Spleen (tissue), 11 donors: ENCODE data around the gene IGFBP3. TPM values are rescaled to one million over a fixed set of nuclear protein-coding genes. Genes with fewer than 3 reads are reported as not detected.

Experiments used
- DNase-seq: peaks from one replicate; pipeline ENCODE4 v3.0.0-alpha.2; 2020
- H3K27ac ChIP-seq, 8 donors: fragments of 200-600 bp; sonication (generic) in 7 of 8; 1 replicate in 4 of 8; 2 replicates in 4 of 8; pipeline versions ENCODE4 v1.5.0 to v1.8.0; 2016 to 2021; ENCODE audit warnings: inconsistent platforms in 4 of 8, mild to moderate bottlenecking in 4 of 8, moderate library complexity in 1 of 8
- H3K27me3 ChIP-seq, 7 donors: fragments of 200-600 bp; sonication (generic) in 6 of 7; replicated peaks in 1 of 7; 1 replicate in 4 of 7; 2 replicates in 3 of 7; pipeline versions ENCODE4 v1.5.0 to v1.8.0; 2016 to 2021; ENCODE audit warnings: inconsistent platforms in 3 of 7, mild to moderate bottlenecking in 1 of 7
- H3K36me3 ChIP-seq, 6 donors: fragments of 200-600 bp; sonication (generic) in 5 of 6; 1 replicate in 4 of 6; 2 replicates in 2 of 6; pipeline versions ENCODE4 v1.5.0 to v1.8.0; 2016 to 2021; ENCODE audit warnings: inconsistent platforms in 2 of 6
- H3K4me1 ChIP-seq, 6 donors: fragments of 200-600 bp; sonication (generic) in 5 of 6; 1 replicate in 3 of 6; 2 replicates in 3 of 6; pipeline versions ENCODE4 v1.5.0 to v1.8.0; 2016 to 2021; ENCODE audit warnings: inconsistent platforms in 3 of 6
- H3K4me3 ChIP-seq, 8 donors: fragments of 200-600 bp; sonication (generic) in 7 of 8; 1 replicate in 4 of 8; 2 replicates in 4 of 8; pipeline versions ENCODE4 v1.5.0 to v1.8.0; 2016 to 2021; ENCODE audit warnings: inconsistent platforms in 4 of 8, mild to moderate bottlenecking in 4 of 8, moderate library complexity in 2 of 8
- H3K9me3 ChIP-seq, 8 donors: fragments of 200-600 bp; sonication (generic) in 7 of 8; 1 replicate in 4 of 8; 2 replicates in 4 of 8; pipeline versions ENCODE4 v1.5.0 to v1.8.0; 2016 to 2021; ENCODE audit warnings: inconsistent platforms in 4 of 8
- POLR2A ChIP-seq, 3 donors: fragments of 450-650 bp; IDR thresholded peaks; one replicate each; pipeline ENCODE4 v1.5.1; 2017; ENCODE audit warnings: antibody characterized with exemption in 3 of 3, mild to moderate bottlenecking in 1 of 3
- POLR2AphosphoS5 ChIP-seq, 3 donors: sonication (generic); formaldehyde crosslinking; IDR thresholded peaks; one replicate each; pipeline ENCODE4 v1.5.1; 2017; ENCODE audit warnings: antibody characterized with exemption in 3 of 3
- WGBS, 5 donors: extraction: QIAGEN DNeasy Blood & Tissue Kit in 3 of 5; methylation state at CpG; one replicate each; pipeline versions ENCODE4 v1.1.5 to v1.1.7; 2013 to 2018; 5-methylcytosine and 5-hydroxymethylcytosine counted together
- intact Hi-C: fragments of 100-400 bp; cut with DNase I; formaldehyde crosslinking; loops from one replicate; pipeline ENCODE4 v1.15.0; 2023; ENCODE audit warnings: low total_unique reads
- polyA plus RNA-seq, 3 donors: library from polyadenylated mRNA; stranded (reverse); fragments of 200-250 nt; gene quantifications; one replicate each; pipeline ENCODE4 v1.2.1, GENCODE V29; 2013
- total RNA-seq, 7 donors: library from RNA; depleted of rRNA in 3 of 7; stranded (reverse); fragments of >200 nt in 3 of 7; fragmentation: NEBNext Ultra II Directional in 4 of 7; extraction: Animal tissue kit (Norgen Biotek cat#: 25700) in 4 of 7; gene quantifications; one replicate each; pipeline versions ENCODE4 v1.1.0 to v1.2.1, GENCODE V29; 2016 to 2021
- TF ChIP-seq, protein P1 (sequence below), 11 experiments: fragments of 200-600 bp in 7 of 11; fragments of 450-650 bp in 4 of 11; sonication (generic) in 4 of 11; IDR thresholded peaks in 8 of 11; conservative IDR thresholded peaks in 3 of 11; 1 replicate in 7 of 11; 2 replicates in 4 of 11; pipeline versions ENCODE4 v1.4.0 to v1.8.0; 2016 to 2021; ENCODE audit warnings: antibody characterized with exemption in 11 of 11, inconsistent platforms in 4 of 11, mild to moderate bottlenecking in 1 of 11
- donor health status: healthy with polysubstance abuse.
- donor health status: DM: no; HTN: no; CAD: no; lungs with moderate emphysema.
- donor health status: DM: no; HTN: no; CAD: no.
- donor health status: Bipolar disorder and iron deficiency.
- donor health status: healthy.
- donor health status: DM: no; HTN: no; CAD: no.
- donor health status: DM: yes; HTN: yes; CAD: no.

The IGFBP3 gene
- total and polyA plus RNA-seq, 10 donors: 27.2 to 165 (median 79.8) TPM

- peaks cover 5 to 59% (median 40%) of the 10 kb centered on the region in 6 donors for H3K4me1 ChIP-seq
- no peak for DNase-seq
- H3K27me3 ChIP-seq: peaks cover 0 to 86% (median 39%) of the 10 kb centered on the region in 7 donors
- peaks cover 0 to 3% (median 0%) of the 10 kb centered on the region in 6 donors for H3K36me3 ChIP-seq
- H3K9me3 ChIP-seq: no peaks in the 10 kb centered on the region
- intact Hi-C loops: loop anchor here (5.0 to 10.0 kb wide), 3 partner anchors 431 to 1253 kb away; no protein-coding TSS in a partner anchor
- WGBS, 5 donors: 2 to 12% (median 4%) methylated on average over 18 to 31 of the region's 31 CpGs
- TF ChIP-seq POLR2AphosphoS5 (IDR thresholded peaks at IDR 0.05): no peak
- TF ChIP-seq, protein P1, sequence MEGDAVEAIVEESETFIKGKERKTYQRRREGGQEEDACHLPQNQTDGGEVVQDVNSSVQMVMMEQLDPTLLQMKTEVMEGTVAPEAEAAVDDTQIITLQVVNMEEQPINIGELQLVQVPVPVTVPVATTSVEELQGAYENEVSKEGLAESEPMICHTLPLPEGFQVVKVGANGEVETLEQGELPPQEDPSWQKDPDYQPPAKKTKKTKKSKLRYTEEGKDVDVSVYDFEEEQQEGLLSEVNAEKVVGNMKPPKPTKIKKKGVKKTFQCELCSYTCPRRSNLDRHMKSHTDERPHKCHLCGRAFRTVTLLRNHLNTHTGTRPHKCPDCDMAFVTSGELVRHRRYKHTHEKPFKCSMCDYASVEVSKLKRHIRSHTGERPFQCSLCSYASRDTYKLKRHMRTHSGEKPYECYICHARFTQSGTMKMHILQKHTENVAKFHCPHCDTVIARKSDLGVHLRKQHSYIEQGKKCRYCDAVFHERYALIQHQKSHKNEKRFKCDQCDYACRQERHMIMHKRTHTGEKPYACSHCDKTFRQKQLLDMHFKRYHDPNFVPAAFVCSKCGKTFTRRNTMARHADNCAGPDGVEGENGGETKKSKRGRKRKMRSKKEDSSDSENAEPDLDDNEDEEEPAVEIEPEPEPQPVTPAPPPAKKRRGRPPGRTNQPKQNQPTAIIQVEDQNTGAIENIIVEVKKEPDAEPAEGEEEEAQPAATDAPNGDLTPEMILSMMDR (IDR thresholded peaks at IDR 0.05 in 8 of 11, conservative IDR thresholded peaks at IDR 0.05 in 3 of 11): no peak
- no peak for TF ChIP-seq POLR2A (IDR thresholded peaks at IDR 0.05)
- peak overlapping the region in 4 of 8 donors; percentile 51 to 67 (median 63) for H3K27ac ChIP-seq
- H3K4me3 ChIP-seq: peak overlapping the region; percentile 18 to 68 (median 40)
These were observed 268 bp upstream of the IGFBP3 start for GRCh38 chr7:45921381-45921698.

DNA sequence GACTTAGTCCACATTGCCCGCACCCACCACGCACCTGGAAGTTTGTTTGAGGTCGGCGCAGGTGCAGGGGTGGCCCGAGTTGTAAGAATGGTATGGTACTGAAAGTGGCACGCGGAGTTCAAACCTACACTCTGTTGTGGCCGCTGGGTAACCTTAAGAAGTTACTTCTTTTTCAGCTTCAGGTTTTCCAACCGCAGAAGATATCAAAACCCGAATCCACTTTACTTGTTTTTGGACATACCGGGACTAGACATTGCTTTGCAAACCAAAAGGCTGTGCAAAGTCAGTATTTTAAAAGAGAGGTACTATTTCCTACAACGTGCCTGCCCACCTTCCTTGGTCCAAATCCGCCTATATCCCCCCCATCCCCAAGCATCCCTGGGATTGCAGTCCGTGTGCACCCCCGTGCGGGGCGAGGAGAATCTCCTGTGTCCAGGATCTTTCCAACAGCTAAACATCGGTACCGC, 1.0 kb downstream of the IGFBP3 start:
- Histone ChIP-seq H3K27me3 (peaks cover 0 to 89% (median 39%) of the 10 kb centered on the region in 7 donors), H3K4me3 (peak overlapping the region; percentile 23 to 68 (median 40)), H3K4me1 (peaks cover 5 to 59% (median 40%) of the 10 kb centered on the region in 6 donors), H3K9me3 (no peaks in the 10 kb centered on the region), H3K27ac (peak overlapping the region in 5 of 8 donors; percentile 41 to 66 (median 60)), H3K36me3 (peaks cover 0 to 3% (median 0%) of the 10 kb centered on the region in 6 donors)
- no peak for DNase-seq
- 6 to 11% (median 9%) methylated on average over 19 of the region's 19 CpGs for WGBS, 5 donors
- TF ChIP-seq, protein P1 (IDR thresholded peaks at IDR 0.05 in 8 of 11, conservative IDR thresholded peaks at IDR 0.05 in 3 of 11): no peak
- no peak for TF ChIP-seq POLR2AphosphoS5 (IDR thresholded peaks at IDR 0.05)
- no peak for TF ChIP-seq POLR2A (IDR thresholded peaks at IDR 0.05)
- intact Hi-C loops: loop anchor here (5.0 to 10.0 kb wide), 3 partner anchors 432 to 1255 kb away; no protein-coding TSS in a partner anchor

DNA sequence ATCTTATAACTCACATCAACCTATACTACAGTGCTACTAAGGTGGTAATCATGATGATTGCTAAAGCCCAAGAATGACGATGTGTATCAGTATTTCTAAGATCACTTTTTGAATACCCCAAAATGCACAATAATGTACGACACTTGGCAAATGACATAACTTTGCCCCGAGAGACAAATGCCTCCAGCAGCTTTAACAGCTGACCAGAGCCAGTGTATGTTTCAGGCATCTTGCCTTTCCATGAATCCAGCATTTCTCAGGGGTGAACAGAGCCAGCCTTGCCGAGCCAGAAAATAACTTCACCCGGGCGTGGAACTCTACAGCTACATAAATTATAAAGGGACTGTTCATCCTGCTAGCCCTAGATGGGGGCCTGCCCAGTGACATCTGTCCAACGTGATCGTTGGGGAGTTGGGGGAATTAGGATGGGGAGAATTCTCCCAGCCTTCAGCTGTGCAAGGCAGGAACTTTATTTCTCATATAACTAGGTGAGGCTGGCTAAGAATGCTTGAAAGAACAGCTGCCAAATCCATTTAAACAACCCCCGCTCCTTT, 1.8 kb downstream of the IGFBP3 start:
- intact Hi-C loops: no loop called here
- peaks cover 5 to 59% (median 40%) of the 10 kb centered on the region in 6 donors for H3K4me1 ChIP-seq
- H3K9me3 ChIP-seq: no peaks in the 10 kb centered on the region
- WGBS, 5 donors: 39 to 48% (median 46%) methylated on average over 9 of the region's 9 CpGs
- DNase-seq: no peak
- H3K27ac ChIP-seq: peak overlapping the region in 3 of 8 donors; percentile 4 to 45 (median 18)
- H3K27me3 ChIP-seq: peaks cover 0 to 88% (median 39%) of the 10 kb centered on the region in 7 donors
- H3K4me3 ChIP-seq: peak overlapping the region in 6 of 8 donors; percentile 21 to 68 (median 40)
- peaks cover 0 to 5% (median 0%) of the 10 kb centered on the region in 6 donors for H3K36me3 ChIP-seq
- TF ChIP-seq POLR2A (IDR thresholded peaks at IDR 0.05): no peak
- TF ChIP-seq, protein P1 (IDR thresholded peaks at IDR 0.05 in 8 of 11, conservative IDR thresholded peaks at IDR 0.05 in 3 of 11): no peak
- TF ChIP-seq POLR2AphosphoS5 (IDR thresholded peaks at IDR 0.05): no peak

DNA sequence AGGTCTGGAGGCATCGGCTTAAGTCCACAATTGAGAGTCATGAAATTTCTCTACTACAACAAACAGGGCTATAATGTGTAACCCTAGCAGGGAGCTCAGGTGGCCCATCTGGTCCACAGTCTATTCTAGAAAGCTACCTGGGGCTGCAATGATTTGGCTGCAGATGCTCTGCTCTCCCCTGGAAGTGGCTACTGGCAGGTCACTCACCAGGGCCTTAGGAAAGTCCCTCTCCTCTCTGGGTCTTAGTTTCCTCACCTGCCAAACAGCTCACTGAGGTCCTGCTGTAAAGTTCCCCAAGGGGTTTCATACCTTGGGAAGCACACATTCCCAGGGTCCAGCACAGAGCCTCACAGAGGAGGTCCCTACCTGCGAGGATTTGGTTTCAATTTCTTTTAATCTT, 2.5 kb downstream of the IGFBP3 start:
- Histone ChIP-seq H3K27me3 (peaks cover 0 to 81% (median 39%) of the 10 kb centered on the region in 7 donors), H3K4me3 (peak overlapping the region in 5 of 8 donors; percentile 21 to 50 (median 38))
- intact Hi-C loops: no loop called here

More for the DNA sequence above, 2.5 kb downstream of the IGFBP3 start:
- H3K27ac ChIP-seq: peak overlapping the region in 3 of 8 donors; percentile 18 to 45 (median 23)
- 54 to 79% (median 65%) methylated on average over 2 of the region's 2 CpGs for WGBS, 5 donors
- peaks cover 0 to 5% (median 0%) of the 10 kb centered on the region in 6 donors for H3K36me3 ChIP-seq
- H3K9me3 ChIP-seq: no peaks in the 10 kb centered on the region
- TF ChIP-seq POLR2A (IDR thresholded peaks at IDR 0.05) (no peak), POLR2AphosphoS5 (IDR thresholded peaks at IDR 0.05) (no peak)
- TF ChIP-seq, protein P1 (IDR thresholded peaks at IDR 0.05 in 8 of 11, conservative IDR thresholded peaks at IDR 0.05 in 3 of 11): no peak
- no peak for DNase-seq
- peaks cover 5 to 58% (median 40%) of the 10 kb centered on the region in 6 donors for H3K4me1 ChIP-seq
